Kidney epithelial cell (primary cell): ENCODE data around the gene LRRC42. TPM values are rescaled to one million over a fixed set of nuclear protein-coding genes. Genes with fewer than 3 reads are reported as not detected.
"Not testable (repeated sequence)": the region's sequence is repeated elsewhere in the genome, so short reads cannot be mapped to it uniquely, and the experiment has no call there.

ENCODE experiments used
- DNase-seq: peaks from one replicate; pipeline ENCODE4 v3.0.0-alpha.2; 2010; ENCODE audit warnings: low read depth
- H3K27me3 ChIP-seq: 2 replicates; pipeline ENCODE4 v1.6.0; 2011; ENCODE audit warnings: low read length; ENCODE audit not compliant: control insufficient read depth, insufficient read depth
- H3K36me3 ChIP-seq: 2 replicates; pipeline ENCODE4 v1.5.1; 2011; ENCODE audit warnings: low read length; ENCODE audit not compliant: control insufficient read depth, insufficient read depth
- H3K4me3 ChIP-seq: 2 replicates; pipeline ENCODE4 v1.5.1; 2011; ENCODE audit warnings: low read depth, mild to moderate bottlenecking, control low read depth, low read length
- total RNA-seq: library from RNA; depleted of rRNA; stranded (reverse); fragments of >200 nt; gene quantifications from 2 replicates; pipeline ENCODE4 v1.2.3, GENCODE V29; 2015
- TF ChIP-seq, protein P1 (sequence below): IDR thresholded peaks from 2 replicates; pipeline ENCODE4 v1.5.1; 2011; ENCODE audit warnings: mild to moderate bottlenecking, moderate library complexity, low read length, control low read depth, inconsistent platforms; ENCODE audit not compliant: insufficient read depth, poor library complexity, severe bottlenecking

LRRC42 gene
- total RNA-seq, 1 donor from 2014 or later = 45.7 TPM

DNA sequence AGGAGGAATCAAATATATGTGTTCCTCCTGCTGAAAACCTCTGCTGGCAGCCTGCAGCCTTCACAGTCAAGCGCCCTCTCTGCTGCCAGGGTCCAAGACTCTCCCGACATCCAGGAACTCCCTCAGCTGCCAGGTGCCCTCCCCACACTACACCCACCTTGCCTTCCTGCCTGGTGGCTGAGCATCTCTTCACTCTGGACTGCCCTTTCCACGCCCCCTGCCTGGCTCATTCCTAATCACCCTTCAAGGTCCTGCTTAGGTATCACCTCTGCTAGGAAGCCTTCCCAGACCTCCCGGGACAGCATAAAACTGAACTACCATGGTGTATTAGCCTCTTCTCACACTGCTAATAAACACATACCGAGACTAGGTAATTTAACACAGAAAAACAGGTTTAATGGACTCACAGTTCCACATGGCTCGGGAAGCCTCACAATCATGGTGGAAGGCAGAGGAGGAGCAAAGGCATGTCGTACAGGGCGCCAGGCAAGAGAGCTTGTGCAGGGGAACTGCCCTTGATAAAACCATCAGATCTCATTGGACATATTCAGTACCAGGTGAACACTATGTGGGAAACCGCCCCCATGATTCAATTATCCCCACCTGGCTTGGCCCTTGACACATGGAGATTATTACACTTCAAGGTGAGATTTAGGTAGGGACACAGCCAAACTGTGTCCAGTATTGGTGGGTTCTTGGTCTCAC lies 56.5 kb downstream of the LRRC42 start:
- DNase-seq = no peak
- Histone ChIP-seq H3K4me3 (no peak overlapping the region), H3K27me3 (peaks cover 5% of the 10 kb centered on the region), H3K36me3 (no peaks in the 10 kb centered on the region)
- TF ChIP-seq, protein P1, sequence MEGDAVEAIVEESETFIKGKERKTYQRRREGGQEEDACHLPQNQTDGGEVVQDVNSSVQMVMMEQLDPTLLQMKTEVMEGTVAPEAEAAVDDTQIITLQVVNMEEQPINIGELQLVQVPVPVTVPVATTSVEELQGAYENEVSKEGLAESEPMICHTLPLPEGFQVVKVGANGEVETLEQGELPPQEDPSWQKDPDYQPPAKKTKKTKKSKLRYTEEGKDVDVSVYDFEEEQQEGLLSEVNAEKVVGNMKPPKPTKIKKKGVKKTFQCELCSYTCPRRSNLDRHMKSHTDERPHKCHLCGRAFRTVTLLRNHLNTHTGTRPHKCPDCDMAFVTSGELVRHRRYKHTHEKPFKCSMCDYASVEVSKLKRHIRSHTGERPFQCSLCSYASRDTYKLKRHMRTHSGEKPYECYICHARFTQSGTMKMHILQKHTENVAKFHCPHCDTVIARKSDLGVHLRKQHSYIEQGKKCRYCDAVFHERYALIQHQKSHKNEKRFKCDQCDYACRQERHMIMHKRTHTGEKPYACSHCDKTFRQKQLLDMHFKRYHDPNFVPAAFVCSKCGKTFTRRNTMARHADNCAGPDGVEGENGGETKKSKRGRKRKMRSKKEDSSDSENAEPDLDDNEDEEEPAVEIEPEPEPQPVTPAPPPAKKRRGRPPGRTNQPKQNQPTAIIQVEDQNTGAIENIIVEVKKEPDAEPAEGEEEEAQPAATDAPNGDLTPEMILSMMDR = no peak

- peaks cover 5% of the 10 kb centered on the region for H3K27me3 ChIP-seq
- H3K36me3 ChIP-seq = no peaks in the 10 kb centered on the region
- H3K4me3 ChIP-seq = no peak overlapping the region
- TF ChIP-seq, protein P1 = no peak
- DNase-seq = no peak
Measured at GRCh38 chr1:54003249-54003646, 57.1 kb downstream of the LRRC42 start.

GRCh38 chr1:54003750-54004480 lies 57.8 kb downstream of the LRRC42 start:
- H3K27me3 ChIP-seq, DNase-seq: not testable (repeated sequence)

DNA sequence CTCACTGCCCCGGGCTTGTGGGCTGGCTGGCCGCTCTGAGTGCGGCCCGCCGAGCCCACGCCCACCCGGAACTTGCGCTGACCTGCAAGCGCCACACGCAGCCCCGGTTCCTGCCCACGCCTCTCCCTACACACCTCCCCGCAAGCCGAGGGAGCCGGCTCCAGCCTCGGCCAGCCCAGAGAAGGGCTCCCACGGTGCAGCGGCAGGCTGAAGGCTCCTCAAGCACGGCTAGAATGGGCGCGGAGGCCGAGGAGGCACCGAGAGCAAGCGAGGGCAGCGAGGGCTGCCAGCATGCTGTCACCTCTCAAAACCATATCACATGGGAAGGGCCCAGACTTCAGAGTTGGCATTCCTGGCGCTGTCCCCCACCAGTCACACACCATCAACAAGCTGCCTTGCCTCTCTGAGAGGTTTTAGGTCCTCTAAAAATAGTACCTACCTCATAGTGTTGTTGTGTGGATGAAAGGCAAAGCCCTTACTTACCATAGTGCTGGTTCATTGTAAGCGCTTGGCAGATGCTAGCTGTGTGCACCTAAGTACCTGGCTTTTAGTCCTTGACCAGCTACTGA lies 58.4 kb downstream of the LRRC42 start:
- TF ChIP-seq, protein P1 = no peak
- Histone ChIP-seq H3K27me3 (peaks cover 11% of the 10 kb centered on the region), H3K4me3 (no peak overlapping the region), H3K36me3 (no peaks in the 10 kb centered on the region)
- DNase-seq = no peak

More at GRCh38 chr1:54003750-54004480, 57.8 kb downstream of the LRRC42 start:
- not testable (repeated sequence) for H3K4me3 ChIP-seq, H3K36me3 ChIP-seq

DNA sequence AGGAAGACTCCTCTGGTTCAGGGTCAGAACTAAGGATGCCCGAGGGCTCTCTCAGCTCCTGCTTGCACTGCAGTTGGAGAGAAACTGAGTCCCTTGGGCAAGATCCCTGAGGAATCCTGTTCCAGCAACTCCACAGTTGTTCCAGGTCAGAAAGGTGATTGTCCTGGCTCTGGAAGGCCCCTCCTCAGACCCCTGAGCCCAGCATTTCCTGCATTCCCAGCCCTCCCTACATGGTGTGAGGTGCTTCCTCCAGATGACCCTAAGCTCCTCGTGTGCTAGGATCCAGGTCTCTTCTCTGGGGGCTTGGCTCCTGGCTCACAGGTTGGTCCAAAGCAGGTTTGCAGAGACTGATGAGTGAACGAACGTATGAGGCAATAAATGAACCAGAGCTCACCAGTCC lies 60.4 kb downstream of the LRRC42 start:
- H3K4me3 ChIP-seq = no peak overlapping the region
- no peak for DNase-seq
- TF ChIP-seq, protein P1 = no peak
- peaks cover 23% of the 10 kb centered on the region for H3K27me3 ChIP-seq
- no peaks in the 10 kb centered on the region for H3K36me3 ChIP-seq

DNA sequence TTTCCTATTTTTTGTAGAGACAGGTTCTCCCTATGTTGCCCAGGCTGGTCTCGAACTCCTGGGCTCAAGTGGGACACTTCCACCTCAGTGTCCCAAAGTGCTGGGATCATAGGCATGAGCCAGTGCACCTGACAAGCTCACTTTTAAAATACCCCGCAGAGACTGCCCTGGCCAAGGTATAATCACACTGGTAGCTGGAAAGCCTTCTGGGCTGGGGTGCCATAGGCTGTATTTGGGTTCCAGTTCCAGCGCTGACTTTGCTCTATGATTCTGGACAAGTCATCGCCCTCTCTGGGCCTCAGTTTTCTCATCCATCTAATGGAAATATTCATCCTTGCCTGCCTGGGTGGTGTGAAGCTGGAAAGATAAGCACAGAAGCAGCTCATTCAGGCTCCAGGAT lies 61.5 kb downstream of the LRRC42 start:
- TF ChIP-seq, protein P1 = no peak
- Histone ChIP-seq H3K4me3 (no peak overlapping the region), H3K36me3 (no peaks in the 10 kb centered on the region), H3K27me3 (peaks cover 24% of the 10 kb centered on the region)
- DNase-seq = no peak
